Breast epithelium (tissue), 3 donors: ENCODE results near the gene LIMS1.

Experiments used
- POLR2AphosphoS5 ChIP-seq, 3 donors: sonication (generic); formaldehyde crosslinking; IDR thresholded peaks; one replicate each; pipeline ENCODE4 v1.6.1; 2017; ENCODE audit warnings: antibody characterized with exemption in 3 of 3
- TF ChIP-seq, protein P1 (sequence below), 3 donors: fragments of 450-650 bp; IDR thresholded peaks; one replicate each; pipeline ENCODE4 v1.5.1; 2016 to 2017; ENCODE audit warnings: antibody characterized with exemption in 3 of 3, mild to moderate bottlenecking in 3 of 3, moderate library complexity in 3 of 3

DNA sequence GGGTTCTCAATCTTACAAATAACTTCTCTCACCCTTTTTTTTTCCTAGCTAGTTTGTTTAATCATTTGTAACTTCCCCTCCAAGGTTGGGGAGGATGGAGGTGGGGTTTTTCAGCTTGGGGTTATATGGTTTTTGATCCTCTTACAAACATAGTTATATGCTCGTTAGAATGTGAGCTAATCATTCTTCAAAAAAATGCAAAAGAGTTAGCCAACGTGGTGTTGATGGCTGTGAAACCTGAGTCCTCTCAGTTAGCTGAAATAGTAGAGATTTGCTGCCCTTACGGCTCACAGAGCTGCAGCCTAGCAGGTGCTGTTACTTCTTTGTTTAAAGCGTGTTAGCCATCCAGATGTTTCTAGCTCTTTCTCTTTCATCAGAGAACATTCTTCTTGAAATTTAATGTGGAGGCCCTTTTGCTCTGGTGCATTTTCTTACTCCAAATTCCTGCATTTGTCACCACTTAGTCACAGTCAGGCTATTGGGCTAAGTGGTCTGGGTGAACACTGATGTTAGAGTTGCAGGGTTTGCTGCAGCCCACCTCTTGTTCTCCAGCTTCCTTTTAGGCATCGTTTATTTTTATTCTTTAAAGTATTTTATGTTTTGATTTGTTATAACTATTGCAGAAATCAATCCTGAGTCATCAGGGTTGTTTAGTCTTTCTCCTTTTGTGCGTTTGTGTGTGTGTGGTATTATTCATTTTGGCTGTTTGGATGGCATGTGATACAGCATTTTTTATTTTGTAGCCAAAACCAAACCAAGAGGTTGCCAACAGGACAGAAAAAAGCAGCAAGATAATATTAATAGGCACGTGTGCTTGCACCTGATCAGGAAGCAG is 41.1 kb downstream of the LIMS1 start:
- TF ChIP-seq, protein P1, sequence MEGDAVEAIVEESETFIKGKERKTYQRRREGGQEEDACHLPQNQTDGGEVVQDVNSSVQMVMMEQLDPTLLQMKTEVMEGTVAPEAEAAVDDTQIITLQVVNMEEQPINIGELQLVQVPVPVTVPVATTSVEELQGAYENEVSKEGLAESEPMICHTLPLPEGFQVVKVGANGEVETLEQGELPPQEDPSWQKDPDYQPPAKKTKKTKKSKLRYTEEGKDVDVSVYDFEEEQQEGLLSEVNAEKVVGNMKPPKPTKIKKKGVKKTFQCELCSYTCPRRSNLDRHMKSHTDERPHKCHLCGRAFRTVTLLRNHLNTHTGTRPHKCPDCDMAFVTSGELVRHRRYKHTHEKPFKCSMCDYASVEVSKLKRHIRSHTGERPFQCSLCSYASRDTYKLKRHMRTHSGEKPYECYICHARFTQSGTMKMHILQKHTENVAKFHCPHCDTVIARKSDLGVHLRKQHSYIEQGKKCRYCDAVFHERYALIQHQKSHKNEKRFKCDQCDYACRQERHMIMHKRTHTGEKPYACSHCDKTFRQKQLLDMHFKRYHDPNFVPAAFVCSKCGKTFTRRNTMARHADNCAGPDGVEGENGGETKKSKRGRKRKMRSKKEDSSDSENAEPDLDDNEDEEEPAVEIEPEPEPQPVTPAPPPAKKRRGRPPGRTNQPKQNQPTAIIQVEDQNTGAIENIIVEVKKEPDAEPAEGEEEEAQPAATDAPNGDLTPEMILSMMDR (IDR thresholded peaks at IDR 0.05), result no peak
- no peak for TF ChIP-seq POLR2AphosphoS5 (IDR thresholded peaks at IDR 0.05)
